IMR-90 (cell line): Measurements from ENCODE around the gene PPARD. TPM values are rescaled to one million over a fixed set of nuclear protein-coding genes. Genes with fewer than 3 reads are reported as not detected.

Source experiments
- ATAC-seq: fragments of 200-7000 bp; cut with Tn5 transposase; 2 replicates; pipeline ENCODE4 v1.9.1; 2020; ENCODE audit warnings: low read depth, mild to moderate bottlenecking, moderate library complexity
- BruUV-seq: library from RNA; stranded (reverse); fragments of 400-500 nt; replicated peaks from 2 replicates; lab custom pipeline; 2021; lab: Mats Ljungman, UMichigan
- CTCF ChIA-PET: fragments of 300-600 bp; formaldehyde crosslinking; extraction: SDS; loops from one replicate; lab custom pipeline; 2021; ENCODE audit warnings: antibody characterized with exemption; lab: Yijun Ruan, JAX
- POLR2A ChIA-PET: fragments of 300-600 bp; sonication (Branson Sonifier 250); formaldehyde crosslinking; loops from one replicate; lab custom pipeline; 2022; ENCODE audit warnings: antibody characterized with exemption; ENCODE audit not compliant: unreplicated experiment; lab: Charles Lee
- DNase-seq: peaks from one replicate; pipeline ENCODE4 v3.0.0; 2013
- H2AFZ ChIP-seq: replicated peaks from 2 replicates; pipeline ENCODE3; 2013; ENCODE audit warnings: low read length, mild to moderate bottlenecking; ENCODE audit not compliant: poor library complexity
- H2AK5ac ChIP-seq: 2 replicates; pipeline ENCODE4 v1.6.1; 2013; ENCODE audit warnings: low read depth, low read length, inconsistent platforms
- H2AK9ac ChIP-seq: replicated peaks from 2 replicates; pipeline ENCODE3; 2013; ENCODE audit warnings: mild to moderate bottlenecking, low read depth, low read length, moderate library complexity; ENCODE audit not compliant: poor library complexity
- H2BK120ac ChIP-seq: 2 replicates; pipeline ENCODE4 v1.6.1; 2013; ENCODE audit warnings: low read depth, low read length, inconsistent platforms
- H2BK15ac ChIP-seq: 3 replicates; pipeline ENCODE4 v1.6.1; 2013; ENCODE audit warnings: low read depth, low read length, inconsistent platforms
- H2BK20ac ChIP-seq: 2 replicates; pipeline ENCODE4 v1.6.1; 2013; ENCODE audit warnings: low read depth, mild to moderate bottlenecking, inconsistent platforms, low read length, moderate library complexity
- H2BK5ac ChIP-seq: 2 replicates; pipeline ENCODE4 v1.6.1; 2013; ENCODE audit warnings: mild to moderate bottlenecking, low read depth, low read length, inconsistent platforms; ENCODE audit not compliant: poor library complexity, severe bottlenecking
- H3K14ac ChIP-seq: replicated peaks from 2 replicates; pipeline ENCODE4 v1.6.1; 2013; ENCODE audit warnings: low read depth, low read length, inconsistent platforms
- H3K18ac ChIP-seq: 2 replicates; pipeline ENCODE4 v1.6.1; 2013; ENCODE audit warnings: low read depth, low read length, control low read depth
- H3K23ac ChIP-seq: 2 replicates; pipeline ENCODE4 v1.6.1; 2013; ENCODE audit warnings: low read depth, low read length, inconsistent platforms
- H3K27ac ChIP-seq: 2 replicates; pipeline ENCODE4 v1.5.1; 2013; ENCODE audit warnings: mild to moderate bottlenecking, control low read depth, low read length; ENCODE audit not compliant: insufficient read depth
- H3K27me3 ChIP-seq: 2 replicates; pipeline ENCODE4 v1.6.1; 2013; ENCODE audit warnings: low read length; ENCODE audit not compliant: control insufficient read depth, insufficient read depth
- H3K36me3 ChIP-seq: 2 replicates; pipeline ENCODE4 v1.6.1; 2013; ENCODE audit warnings: low read length, mixed read lengths; ENCODE audit not compliant: control insufficient read depth, insufficient read depth
- H3K4ac ChIP-seq: 2 replicates; pipeline ENCODE4 v1.6.1; 2013; ENCODE audit warnings: low read depth, low read length, inconsistent platforms
- H3K4me1 ChIP-seq: 2 replicates; pipeline ENCODE4 v1.6.1; 2013; ENCODE audit warnings: low read length, mixed read lengths; ENCODE audit not compliant: control insufficient read depth, insufficient read depth
- H3K4me2 ChIP-seq: 2 replicates; pipeline ENCODE4 v1.6.1; 2013; ENCODE audit warnings: low read depth, mild to moderate bottlenecking, control low read depth, low read length, moderate library complexity
- H3K4me3 ChIP-seq: 2 replicates; pipeline ENCODE4 v1.5.1; 2013; ENCODE audit warnings: low read depth, mild to moderate bottlenecking, control low read depth, low read length, moderate library complexity; ENCODE audit not compliant: insufficient read depth
- H3K56ac ChIP-seq: 2 replicates; pipeline ENCODE4 v1.6.1; 2013; ENCODE audit warnings: low read length, inconsistent platforms; ENCODE audit not compliant: insufficient read depth; ENCODE audit errors: extremely low read depth
- H3K79me1 ChIP-seq, 2 experiments: 2 replicates each; pipeline ENCODE4 v1.6.1; 2013; ENCODE audit warnings: low read length in 2 of 2, inconsistent platforms in 1 of 2, low read depth in 1 of 2
- H3K9ac ChIP-seq: 2 replicates; pipeline ENCODE4 v1.6.1; 2013; ENCODE audit warnings: low read depth, low read length, control low read depth
- H3K9me1 ChIP-seq: 2 replicates; pipeline ENCODE4 v1.6.1; 2013; ENCODE audit warnings: low read length, inconsistent platforms; ENCODE audit not compliant: insufficient read depth
- H3K9me3 ChIP-seq: 2 replicates; pipeline ENCODE4 v1.6.1; 2013; ENCODE audit warnings: low read length; ENCODE audit not compliant: control insufficient read depth, insufficient read depth
- H4K20me1 ChIP-seq: 2 replicates; pipeline ENCODE4 v1.6.1; 2013; ENCODE audit warnings: low read length, inconsistent platforms; ENCODE audit not compliant: insufficient read depth
- H4K5ac ChIP-seq: 2 replicates; pipeline ENCODE4 v1.6.1; 2013; ENCODE audit warnings: mild to moderate bottlenecking, low read depth, low read length, control low read depth
- H4K8ac ChIP-seq, 2 experiments: 2 replicates each; pipeline ENCODE4 v1.6.1; 2013; ENCODE audit warnings: low read depth in 2 of 2, low read length in 2 of 2, control low read depth in 1 of 2, inconsistent platforms in 1 of 2
- H4K91ac ChIP-seq: 2 replicates; pipeline ENCODE4 v1.6.1; 2013; ENCODE audit warnings: low read depth, low read length, inconsistent platforms; ENCODE audit not compliant: insufficient read depth
- BHLHE40 ChIP-seq: fragments of 150-350 bp; IDR thresholded peaks from 2 replicates; pipeline ENCODE4 v1.6.1; 2016; ENCODE audit warnings: mild to moderate bottlenecking, low read depth, low read length
- CEBPB ChIP-seq: IDR thresholded peaks from 2 replicates; pipeline ENCODE4 v1.6.1; 2012; ENCODE audit warnings: low read depth, low read length, improper control_type of control experiment
- FOS ChIP-seq: fragments of 150-350 bp; IDR thresholded peaks from 2 replicates; pipeline ENCODE4 v1.6.1; 2016; ENCODE audit warnings: low read depth, low read length
- MAFK ChIP-seq: IDR thresholded peaks from 2 replicates; pipeline ENCODE4 v1.6.1; 2012; ENCODE audit warnings: low read depth, low read length, improper control_type of control experiment
- MAZ ChIP-seq: IDR thresholded peaks from 2 replicates; pipeline ENCODE4 v1.6.1; 2012; ENCODE audit warnings: low read depth, mild to moderate bottlenecking, low read length, improper control_type of control experiment, moderate library complexity, borderline replicate concordance
- NFE2L2 ChIP-seq: fragments of 150-350 bp; IDR thresholded peaks from 2 replicates; pipeline ENCODE4 v1.6.1; 2016; ENCODE audit warnings: low read depth, mild to moderate bottlenecking, low read length
- POLR2A ChIP-seq: IDR thresholded peaks from 2 replicates; pipeline ENCODE4 v1.6.1; 2012; ENCODE audit warnings: mild to moderate bottlenecking, low read depth, low read length
- RCOR1 ChIP-seq: IDR thresholded peaks from 2 replicates; pipeline ENCODE4 v1.6.1; 2012; ENCODE audit warnings: mild to moderate bottlenecking, low read length, improper control_type of control experiment; ENCODE audit not compliant: insufficient replicate concordance
- RFX5 ChIP-seq: IDR thresholded peaks from 2 replicates; pipeline ENCODE4 v1.8.0; 2012; ENCODE audit warnings: low read depth, mild to moderate bottlenecking, low read length, moderate library complexity
- SMC3 ChIP-seq: fragments of 150-350 bp; IDR thresholded peaks from 2 replicates; pipeline ENCODE4 v1.6.1; 2016; ENCODE audit warnings: low read depth, mild to moderate bottlenecking, antibody characterized with exemption, low read length, moderate library complexity
- WGBS, 2 experiments: methylation state at CpG; one replicate each; pipeline versions ENCODE4 v1.1.5 to v1.1.7; 2013; ENCODE audit warnings: missing lambda C conversion rate in 2 of 2; ENCODE audit not compliant: insufficient read length in 1 of 2; ENCODE audit errors: extremely low coverage in 2 of 2; 5-methylcytosine and 5-hydroxymethylcytosine counted together
- dilution Hi-C: fragments of 300-500 bp; cut with HindIII; formaldehyde crosslinking; loops from one replicate; pipeline ENCODE4 v1.14.3; 2018; ENCODE audit warnings: low sequenced_read_pairs; ENCODE audit not compliant: unreplicated experiment
- in situ Hi-C: fragments of 300-500 bp; cut with MboI; formaldehyde crosslinking; loops from 3 replicates; pipeline ENCODE4 v1.14.3; 2019; ENCODE audit warnings: low sequenced_read_pairs, inconsistent platforms, mixed read lengths
- intact Hi-C: fragments of 100-400 bp; cut with micrococcal nuclease; formaldehyde crosslinking; loops from 2 replicates; pipeline ENCODE4 v1.10.0; 2022
- polyA plus RNA-seq, 3 experiments: library from polyadenylated mRNA; depleted of rRNA; stranded (reverse); fragments of >200 nt; gene quantifications; 2 replicates each; pipeline ENCODE4 v1.2.3, GENCODE V29; 2012; ENCODE audit warnings: low replicate concordance in 1 of 3
- total RNA-seq: library from RNA; depleted of rRNA; stranded (reverse); fragments of >200 nt; gene quantifications from 2 replicates; pipeline ENCODE4 v1.2.3, GENCODE V29; 2012
- TF ChIP-seq, protein P1 (sequence below): fragments of 150-350 bp; IDR thresholded peaks from 2 replicates; pipeline ENCODE4 v1.6.1; 2016; ENCODE audit warnings: low read depth, mild to moderate bottlenecking, low read length, moderate library complexity, borderline replicate concordance
- TF ChIP-seq, protein P2 (sequence below): fragments of 150-350 bp; IDR thresholded peaks from 2 replicates; pipeline ENCODE4 v1.6.1; 2017; ENCODE audit warnings: mild to moderate bottlenecking, antibody characterized with exemption, low read length, low read depth

The PPARD gene
- total and polyA plus RNA-seq, 2 of the 4 experiments (the other 2 are of a cell fraction): 10.4 to 69.0 TPM

DNA sequence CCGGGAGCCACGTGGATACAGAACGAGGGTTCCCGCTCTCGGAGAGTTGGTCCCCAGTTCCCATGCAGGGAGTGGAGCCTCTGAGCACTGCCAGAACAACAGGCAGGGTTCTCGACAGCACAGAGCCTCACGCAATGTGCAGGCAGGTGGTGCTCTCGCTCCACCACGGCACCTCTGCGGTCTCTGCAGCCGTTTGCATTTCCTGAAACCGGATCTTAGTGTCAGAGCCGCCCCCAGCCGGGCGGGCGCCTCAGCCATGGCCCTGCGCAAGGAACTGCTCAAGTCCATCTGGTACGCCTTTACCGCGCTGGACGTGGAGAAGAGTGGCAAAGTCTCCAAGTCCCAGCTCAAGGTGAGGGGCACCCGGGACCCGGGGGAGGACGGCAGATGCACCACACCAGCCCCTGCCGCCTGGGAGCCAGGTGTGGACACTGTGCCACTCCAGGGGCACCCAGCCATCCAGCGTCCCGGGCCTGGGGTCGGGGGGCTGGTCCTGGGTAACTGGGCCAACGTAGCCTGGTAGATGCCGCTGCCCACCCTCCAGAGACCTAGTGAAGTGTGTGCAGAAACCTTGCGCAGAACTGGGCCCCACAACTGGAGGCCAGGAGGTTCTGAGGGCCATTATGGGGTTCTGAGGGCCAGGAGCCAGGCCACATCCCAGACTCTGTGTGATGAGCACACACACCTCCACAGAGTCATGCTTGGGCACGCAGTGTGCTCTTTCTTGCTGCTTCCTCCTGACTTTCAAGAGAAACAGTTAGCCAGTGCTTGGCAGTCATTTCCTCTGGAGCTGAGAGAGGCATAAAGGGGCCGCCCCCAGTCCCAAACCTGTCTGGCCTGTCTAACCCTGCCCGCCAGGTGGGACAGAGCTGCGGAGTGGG is 44.5 kb upstream of the PPARD start, which contains the start of gene DEF6:
DEF6 (plus strand) TSS at position 218 of the 881 bp plus-strand sequence; CDS start at position 257, 39 bp downstream.
- Histone ChIP-seq H3K9me3 (no peaks in the 10 kb centered on the region), H3K27ac (no peak within 1 kb of the TSS), H2BK20ac (no peak within 1 kb of the TSS), H3K56ac (no peak within 1 kb of the TSS), H3K9ac (no peak within 1 kb of the TSS; the same call in 1 of the 2 replicates), H2BK5ac (no peak within 1 kb of the TSS), H3K23ac (no peak within 1 kb of the TSS), H3K4me2 (peak within 1 kb of the TSS; percentile 25; the same call in 1 of the 2 replicates), H3K36me3 (peaks cover 25% of the 10 kb centered on the region), H3K4me1 (peaks cover 4% of the 10 kb centered on the region; the same call in 1 of the 2 replicates), H3K27me3 (no peaks in the 10 kb centered on the region), H3K4ac (peak within 1 kb of the TSS; percentile 43; the same call in 1 of the 2 replicates), H3K18ac (no peak within 1 kb of the TSS), H4K20me1 (no peaks in the 10 kb centered on the region), H4K91ac (peak within 1 kb of the TSS; percentile 6; the same call in 1 of the 2 replicates), H4K8ac (peak within 1 kb of the TSS in 1 of 2 experiments; percentile 84; a peak in 2 of 4 replicates), H4K5ac (no peak within 1 kb of the TSS), H2BK120ac (peak within 1 kb of the TSS; percentile 44; the same call in 1 of the 2 replicates), H2AFZ (peak within 1 kb of the TSS; percentile 84), H3K9me1 (peaks cover 4% of the 10 kb centered on the region; the same call in 1 of the 2 replicates), H3K4me3 (peak within 1 kb of the TSS; percentile 15; the same call in 1 of the 2 replicates), H3K79me1 (no peaks in the 10 kb centered on the region), H3K14ac (peak within 1 kb of the TSS; percentile 60; the same call in 1 of the 2 replicates), H2BK15ac (no peak within 1 kb of the TSS), H2AK5ac (0 out of 2 replicates have a peak within 1 kb of the TSS, but pooled peaks have one; percentile 17), H2AK9ac (peak within 1 kb of the TSS; percentile 52)
- BruUV-seq: no TSS peak
- ChIA-PET POLR2A (no interaction called here), CTCF (interaction anchor here (1.2 kb wide), 1 partner anchor 152 kb away, joined by 3 read pairs; no protein-coding TSS in a partner anchor)
- DNase-seq (peak; percentile 82), ATAC-seq (peak; percentile 94)
- intact Hi-C loops (loop anchor here (5.0 kb wide), 2 partner anchors 154 to 169 kb away; partner anchors contain the start of genes FANCE and RPL10A), in situ Hi-C loops (no loop called here), dilution Hi-C loops (no loop called here)
- WGBS, 2 experiments: 31% methylated on average over 25 of the region's 35 CpGs; no CpG with 5 or more reads in 1 of the 2 experiments
- 0 out of 2 replicates have a peak, but pooled peaks have one; percentile 34 for TF ChIP-seq MAZ
- TF ChIP-seq POLR2A: no peak
- no peak for TF ChIP-seq CEBPB
- TF ChIP-seq, protein P1, sequence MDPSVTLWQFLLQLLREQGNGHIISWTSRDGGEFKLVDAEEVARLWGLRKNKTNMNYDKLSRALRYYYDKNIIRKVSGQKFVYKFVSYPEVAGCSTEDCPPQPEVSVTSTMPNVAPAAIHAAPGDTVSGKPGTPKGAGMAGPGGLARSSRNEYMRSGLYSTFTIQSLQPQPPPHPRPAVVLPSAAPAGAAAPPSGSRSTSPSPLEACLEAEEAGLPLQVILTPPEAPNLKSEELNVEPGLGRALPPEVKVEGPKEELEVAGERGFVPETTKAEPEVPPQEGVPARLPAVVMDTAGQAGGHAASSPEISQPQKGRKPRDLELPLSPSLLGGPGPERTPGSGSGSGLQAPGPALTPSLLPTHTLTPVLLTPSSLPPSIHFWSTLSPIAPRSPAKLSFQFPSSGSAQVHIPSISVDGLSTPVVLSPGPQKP: no peak
- TF ChIP-seq BHLHE40: no peak
- no peak for TF ChIP-seq RCOR1
- peak; percentile 73 for TF ChIP-seq SMC3
- TF ChIP-seq NFE2L2: no peak
- no peak for TF ChIP-seq RFX5
- no peak for TF ChIP-seq FOS
- TF ChIP-seq, protein P2, sequence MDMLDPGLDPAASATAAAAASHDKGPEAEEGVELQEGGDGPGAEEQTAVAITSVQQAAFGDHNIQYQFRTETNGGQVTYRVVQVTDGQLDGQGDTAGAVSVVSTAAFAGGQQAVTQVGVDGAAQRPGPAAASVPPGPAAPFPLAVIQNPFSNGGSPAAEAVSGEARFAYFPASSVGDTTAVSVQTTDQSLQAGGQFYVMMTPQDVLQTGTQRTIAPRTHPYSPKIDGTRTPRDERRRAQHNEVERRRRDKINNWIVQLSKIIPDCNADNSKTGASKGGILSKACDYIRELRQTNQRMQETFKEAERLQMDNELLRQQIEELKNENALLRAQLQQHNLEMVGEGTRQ: no peak
- TF ChIP-seq MAFK: no peak
